ENCODE results near the gene PER2.

- TF ChIP-seq CTCF (IDR thresholded peaks at IDR 0.05) (no peak), POLR2A (IDR thresholded peaks at IDR 0.05) (no peak)
These were observed 25.8 kb downstream of the PER2 start for GRCh38 chr2:238262496-238263122.

Measured in esophagus squamous epithelium (tissue), 4 donors.